ENCODE results near the gene UTP14A. TPM values are rescaled to one million over a fixed set of nuclear protein-coding genes. Genes with fewer than 3 reads are reported as not detected.
A peak's percentile ranks its signal among the peaks of the same experiment; 100 is the strongest.

Gene UTP14A
- total RNA-seq, 1 experiment from 2014 or later = 20.2 TPM

GRCh38 chrX:129959493-129959832 is 53.5 kb downstream of the UTP14A start:
- Histone ChIP-seq H3F3A (ENCODE audit: low read length, unreplicated experiment) (no peaks in the 10 kb centered on the region), H3K4me3 (ENCODE audit: low read length) (no peak overlapping the region), H3K27ac (ENCODE audit: low read length) (no peak overlapping the region), H3K9me2 (replicated peaks; ENCODE audit: low read length) (no peaks in the 10 kb centered on the region), H3K4me1 (ENCODE audit: insufficient read depth, low read length) (peaks cover 12% of the 10 kb centered on the region), H3K9ac (ENCODE audit: low read length) (no peak overlapping the region), H4K20me1 (ENCODE audit: low read length) (no peaks in the 10 kb centered on the region), H3K4me2 (ENCODE audit: low read length) (no peak overlapping the region), H3K36me3 (ENCODE audit: low read depth, low read length) (no peaks in the 10 kb centered on the region), H3K27me3 (ENCODE audit: low read length) (no peaks in the 10 kb centered on the region), H3K9me3 (ENCODE audit: low read length) (no peaks in the 10 kb centered on the region), H3K79me2 (ENCODE audit: low read length) (no peaks in the 10 kb centered on the region), H2AFZ (ENCODE audit: low read length) (no peak overlapping the region)
- intact Hi-C loops (cut with micrococcal nuclease) = no loop called here
- DNase-seq (no peak), ATAC-seq (no peak)
- BruUV-seq (replicated peaks) = no TSS peak
- TF ChIP-seq EZH2phosphoT487 (IDR thresholded peaks at IDR 0.05; ENCODE audit: borderline replicate concordance, low read length) (no peak), CTCF (conservative IDR thresholded peaks at IDR 0.05; ENCODE audit: low read depth, low read length) (no peak), EZH2 (IDR thresholded peaks at IDR 0.05; ENCODE audit: low read length, unreplicated experiment) (no peak)
- ChIA-PET CTCF (no interaction called here), POLR2A (ENCODE audit: unreplicated experiment) (no interaction called here)

DNA sequence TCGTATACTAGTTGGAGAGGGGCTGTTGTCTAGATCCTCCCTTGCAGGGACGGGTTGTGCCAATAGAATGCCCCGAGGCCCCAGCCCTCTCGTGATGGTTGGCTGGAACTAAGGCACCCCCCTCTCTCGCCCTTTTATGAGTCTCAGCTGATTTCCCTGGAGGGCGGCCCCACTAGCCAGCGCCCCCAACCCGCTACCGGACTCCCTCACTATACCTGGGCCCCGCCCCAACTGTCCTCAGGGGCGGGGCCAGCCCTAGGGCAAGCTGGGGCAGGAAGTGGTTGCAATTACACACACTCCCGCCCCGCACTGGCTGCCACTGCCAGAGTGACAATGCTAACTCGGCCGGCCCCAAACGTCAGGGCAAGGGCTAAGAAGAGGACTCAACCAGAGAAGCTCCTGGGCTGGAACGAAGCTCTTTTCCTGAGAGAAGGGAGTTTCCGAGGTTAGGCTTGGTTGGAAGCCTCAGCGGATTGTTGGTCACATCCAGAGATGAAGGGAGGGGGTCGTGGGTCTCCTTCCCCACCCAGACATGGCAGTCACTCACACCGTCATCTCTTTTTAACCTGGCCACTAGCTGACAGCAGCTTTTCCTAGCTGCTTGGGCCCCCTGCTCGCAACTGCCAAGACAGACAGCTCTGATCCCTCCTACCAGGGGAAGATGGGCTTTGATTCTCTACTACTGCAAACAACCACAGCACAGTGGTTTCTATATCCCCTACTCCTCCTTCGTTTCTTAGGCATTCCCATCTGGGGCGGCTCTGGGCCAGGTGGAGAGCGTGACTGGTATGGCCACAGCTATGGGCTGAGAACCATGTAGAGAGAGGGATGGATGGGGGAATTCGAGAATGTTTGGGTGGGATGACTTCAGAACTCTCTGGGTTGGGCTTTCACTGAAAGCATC is 55.5 kb downstream of the UTP14A start:
- Histone ChIP-seq H3K79me2 (ENCODE audit: low read length) (no peaks in the 10 kb centered on the region), H3K27me3 (ENCODE audit: low read length) (no peaks in the 10 kb centered on the region), H3K9me3 (ENCODE audit: low read length) (no peaks in the 10 kb centered on the region), H2AFZ (ENCODE audit: low read length) (peak overlapping the region; percentile 95), H3K4me1 (ENCODE audit: insufficient read depth, low read length) (peaks cover 12% of the 10 kb centered on the region), H3K27ac (ENCODE audit: low read length) (no peak overlapping the region), H3K4me2 (ENCODE audit: low read length) (peak overlapping the region; percentile 96), H4K20me1 (ENCODE audit: low read length) (no peaks in the 10 kb centered on the region), H3K4me3 (ENCODE audit: low read length) (peak overlapping the region; percentile 63), H3F3A (ENCODE audit: low read length, unreplicated experiment) (no peaks in the 10 kb centered on the region), H3K9ac (ENCODE audit: low read length) (peak overlapping the region; percentile 40), H3K36me3 (ENCODE audit: low read depth, low read length) (no peaks in the 10 kb centered on the region), H3K9me2 (replicated peaks; ENCODE audit: low read length) (no peaks in the 10 kb centered on the region)
- ATAC-seq (peak; percentile 94), DNase-seq (peak; percentile 81)
- TF ChIP-seq EZH2phosphoT487 (IDR thresholded peaks at IDR 0.05; ENCODE audit: borderline replicate concordance, low read length) (no peak), CTCF (conservative IDR thresholded peaks at IDR 0.05; ENCODE audit: low read depth, low read length) (no peak), EZH2 (IDR thresholded peaks at IDR 0.05; ENCODE audit: low read length, unreplicated experiment) (no peak)
- CTCF ChIA-PET = no interaction called here
- POLR2A ChIA-PET (ENCODE audit: unreplicated experiment) = no interaction called here
- BruUV-seq (replicated peaks) = TSS peak; percentile 97
- intact Hi-C loops (cut with micrococcal nuclease) = loop anchor here (1.0 kb wide), 1 partner anchor 17 kb away; no protein-coding TSS in a partner anchor

- H3K9me2 ChIP-seq (replicated peaks; ENCODE audit: low read length) = no peaks in the 10 kb centered on the region
- no peaks in the 10 kb centered on the region for H3F3A ChIP-seq (ENCODE audit: low read length, unreplicated experiment)
- no peak overlapping the region for H3K9ac ChIP-seq (ENCODE audit: low read length)
- DNase-seq = no peak
- no peak for TF ChIP-seq CTCF (conservative IDR thresholded peaks at IDR 0.05; ENCODE audit: low read depth, low read length)
- TF ChIP-seq EZH2 (IDR thresholded peaks at IDR 0.05; ENCODE audit: low read length, unreplicated experiment) = no peak
- TF ChIP-seq EZH2phosphoT487 (IDR thresholded peaks at IDR 0.05; ENCODE audit: borderline replicate concordance, low read length) = no peak
- no peaks in the 10 kb centered on the region for H3K27me3 ChIP-seq (ENCODE audit: low read length)
- ATAC-seq = no peak
- H3K4me1 ChIP-seq (ENCODE audit: insufficient read depth, low read length) = peaks cover 12% of the 10 kb centered on the region
- ChIA-PET POLR2A (ENCODE audit: unreplicated experiment) (no interaction called here), CTCF (no interaction called here)
- H2AFZ ChIP-seq (ENCODE audit: low read length) = no peak overlapping the region
- no peak overlapping the region for H3K27ac ChIP-seq (ENCODE audit: low read length)
- H3K79me2 ChIP-seq (ENCODE audit: low read length) = no peaks in the 10 kb centered on the region
- no peaks in the 10 kb centered on the region for H3K36me3 ChIP-seq (ENCODE audit: low read depth, low read length)
- H3K9me3 ChIP-seq (ENCODE audit: low read length) = no peaks in the 10 kb centered on the region
- H4K20me1 ChIP-seq (ENCODE audit: low read length) = no peaks in the 10 kb centered on the region
- no TSS peak for BruUV-seq (replicated peaks)
- intact Hi-C loops (cut with micrococcal nuclease) = no loop called here
- no peak overlapping the region for H3K4me3 ChIP-seq (ENCODE audit: low read length)
- no peak overlapping the region for H3K4me2 ChIP-seq (ENCODE audit: low read length)
These were observed 57.8 kb downstream of the UTP14A start for GRCh38 chrX:129963729-129964128.
